Calu3 (cell line): Measurements from ENCODE around the gene ARHGEF16. TPM values are rescaled to one million over a fixed set of nuclear protein-coding genes. Genes with fewer than 3 reads are reported as not detected.

Experiments
- BruUV-seq: library from RNA; stranded (reverse); fragments of 400-500 nt; replicated peaks from 2 replicates; lab custom pipeline; 2021; lab: Mats Ljungman, UMichigan
- CTCF ChIA-PET: fragments of 300-600 bp; sonication (Branson Sonifier 250); formaldehyde crosslinking; loops from one replicate; lab custom pipeline; 2022; ENCODE audit warnings: antibody characterized with exemption; lab: Charles Lee
- DNase-seq: peaks from one replicate; pipeline ENCODE4 v3.0.0; 2022
- H3K27ac Mint-ChIP-seq: one replicate; pipeline ENCODE4 v1.8.0; 2022; ENCODE audit warnings: mixed read lengths; ENCODE audit not compliant: unreplicated experiment
- H3K27me3 Mint-ChIP-seq: one replicate; pipeline ENCODE4 v1.8.0; 2022; ENCODE audit warnings: mixed read lengths; ENCODE audit not compliant: unreplicated experiment
- H3K36me3 Mint-ChIP-seq: one replicate; pipeline ENCODE4 v1.8.0; 2022; ENCODE audit warnings: mild to moderate bottlenecking, moderate library complexity, mixed read lengths; ENCODE audit not compliant: insufficient read depth, unreplicated experiment
- H3K4me1 Mint-ChIP-seq: one replicate; pipeline ENCODE4 v1.8.0; 2022; ENCODE audit warnings: mild to moderate bottlenecking, low read depth, mixed read lengths; ENCODE audit not compliant: unreplicated experiment
- H3K4me3 Mint-ChIP-seq: one replicate; pipeline ENCODE4 v1.8.0; 2022; ENCODE audit warnings: mild to moderate bottlenecking, low read depth, moderate library complexity, mixed read lengths; ENCODE audit not compliant: unreplicated experiment
- H3K9me3 Mint-ChIP-seq: one replicate; pipeline ENCODE4 v1.8.0; 2022; ENCODE audit warnings: low read depth, mixed read lengths; ENCODE audit not compliant: unreplicated experiment
- intact Hi-C: fragments of 100-400 bp; cut with micrococcal nuclease; formaldehyde crosslinking; loops from one replicate; pipeline ENCODE4 v1.10.0; 2022; ENCODE audit not compliant: unreplicated experiment
- total RNA-seq: library from RNA; stranded (reverse); gene quantifications from 2 replicates; pipeline ENCODE4 v1.2.3, GENCODE V29; 2022
- TF ChIP-seq, protein P1 (sequence below): fragments of 200-600 bp; IDR thresholded peaks from one replicate; pipeline ENCODE4 v1.8.0; 2022; ENCODE audit warnings: antibody characterized with exemption; ENCODE audit not compliant: unreplicated experiment

The ARHGEF16 gene
- total RNA-seq, 1 experiment from 2014 or later: 24.2 TPM

DNA sequence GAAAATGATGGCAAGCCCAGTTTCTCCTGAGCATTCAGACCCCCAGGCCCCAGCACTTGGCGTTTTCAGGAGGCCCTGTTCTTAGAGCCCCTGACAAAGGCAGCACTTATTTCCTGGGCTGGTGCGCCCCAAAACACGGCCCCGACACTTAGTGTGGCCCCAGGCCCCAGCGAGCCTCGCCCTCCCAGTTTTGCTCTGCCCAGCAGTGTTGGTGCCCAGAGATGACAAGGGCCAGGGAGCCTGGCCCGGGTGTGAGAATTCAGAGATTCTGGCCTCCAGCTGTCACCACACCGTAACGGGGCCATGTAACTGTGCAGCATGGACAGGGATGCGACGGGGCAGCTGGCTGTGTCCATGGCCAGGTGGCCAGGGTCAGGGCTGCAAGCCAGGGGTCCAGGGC lies 18.0 kb upstream of the ARHGEF16 start:
- Mint-ChIP-seq H3K27me3 (peaks cover 85% of the 10 kb centered on the region), H3K27ac (no peak overlapping the region), H3K36me3 (peaks cover 6% of the 10 kb centered on the region), H3K4me1 (no peaks in the 10 kb centered on the region), H3K4me3 (no peak overlapping the region), H3K9me3 (no peaks in the 10 kb centered on the region)
- no TSS peak for BruUV-seq
- intact Hi-C loops: no loop called here
- CTCF ChIA-PET: no interaction called here
- TF ChIP-seq, protein P1, sequence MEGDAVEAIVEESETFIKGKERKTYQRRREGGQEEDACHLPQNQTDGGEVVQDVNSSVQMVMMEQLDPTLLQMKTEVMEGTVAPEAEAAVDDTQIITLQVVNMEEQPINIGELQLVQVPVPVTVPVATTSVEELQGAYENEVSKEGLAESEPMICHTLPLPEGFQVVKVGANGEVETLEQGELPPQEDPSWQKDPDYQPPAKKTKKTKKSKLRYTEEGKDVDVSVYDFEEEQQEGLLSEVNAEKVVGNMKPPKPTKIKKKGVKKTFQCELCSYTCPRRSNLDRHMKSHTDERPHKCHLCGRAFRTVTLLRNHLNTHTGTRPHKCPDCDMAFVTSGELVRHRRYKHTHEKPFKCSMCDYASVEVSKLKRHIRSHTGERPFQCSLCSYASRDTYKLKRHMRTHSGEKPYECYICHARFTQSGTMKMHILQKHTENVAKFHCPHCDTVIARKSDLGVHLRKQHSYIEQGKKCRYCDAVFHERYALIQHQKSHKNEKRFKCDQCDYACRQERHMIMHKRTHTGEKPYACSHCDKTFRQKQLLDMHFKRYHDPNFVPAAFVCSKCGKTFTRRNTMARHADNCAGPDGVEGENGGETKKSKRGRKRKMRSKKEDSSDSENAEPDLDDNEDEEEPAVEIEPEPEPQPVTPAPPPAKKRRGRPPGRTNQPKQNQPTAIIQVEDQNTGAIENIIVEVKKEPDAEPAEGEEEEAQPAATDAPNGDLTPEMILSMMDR: no peak
- no peak for DNase-seq

DNA sequence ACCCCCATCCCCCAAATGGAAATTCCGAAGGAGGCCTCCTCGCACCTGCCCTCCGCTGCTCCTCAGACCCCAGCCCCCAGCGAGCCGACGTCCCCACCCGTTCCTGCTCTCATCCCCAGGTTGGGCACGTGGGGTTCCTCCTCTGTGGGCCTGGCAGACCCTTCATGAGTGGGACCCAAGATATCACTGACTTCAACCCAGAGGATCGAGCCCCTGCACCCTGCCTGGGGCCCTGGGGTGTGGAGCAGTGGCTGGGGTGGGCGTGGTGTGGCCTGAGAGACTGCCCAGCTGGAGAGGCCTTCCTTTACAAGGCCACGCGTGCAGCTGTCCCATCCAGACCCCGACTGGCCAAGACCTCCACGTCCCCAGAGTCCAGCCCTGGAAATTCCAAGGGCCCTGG lies 17.6 kb upstream of the ARHGEF16 start:
- intact Hi-C loops: no loop called here
- Mint-ChIP-seq H3K27ac (no peak overlapping the region), H3K9me3 (no peaks in the 10 kb centered on the region), H3K36me3 (peaks cover 6% of the 10 kb centered on the region), H3K4me1 (no peaks in the 10 kb centered on the region), H3K27me3 (peaks cover 85% of the 10 kb centered on the region), H3K4me3 (no peak overlapping the region)
- no TSS peak for BruUV-seq
- no peak for DNase-seq
- CTCF ChIA-PET: interaction anchor here (0.5 kb wide), 1 partner anchor 149 kb away, joined by 5 read pairs; no protein-coding TSS in a partner anchor
- TF ChIP-seq, protein P1: no peak

DNA sequence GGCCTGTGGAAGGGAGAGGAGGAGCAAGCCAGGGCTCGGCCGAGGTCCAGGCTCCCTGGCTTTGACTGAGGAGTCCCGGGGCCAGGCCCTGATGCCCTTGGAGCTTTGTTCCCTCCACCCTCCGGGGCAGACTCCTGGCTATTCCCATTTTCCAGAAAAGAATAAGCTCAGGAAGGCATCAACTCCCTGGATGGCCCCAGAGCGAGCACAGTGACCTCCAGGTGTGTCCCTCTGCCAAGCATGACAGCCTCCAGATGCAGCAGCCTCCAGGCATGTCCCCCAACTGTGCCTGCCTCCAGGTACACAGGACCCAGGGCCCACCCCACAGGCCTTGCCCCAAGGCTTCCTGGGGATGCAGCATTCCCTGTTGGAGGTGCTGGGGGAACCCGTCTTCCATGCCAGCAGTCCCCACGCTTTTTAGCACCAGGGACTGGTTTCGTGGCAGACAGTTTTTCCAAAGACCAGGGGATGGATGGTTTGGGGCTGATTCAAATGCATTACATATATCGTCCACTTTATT lies 15.7 kb upstream of the ARHGEF16 start:
- H3K4me1 Mint-ChIP-seq: no peaks in the 10 kb centered on the region
- BruUV-seq: no TSS peak
- no peak overlapping the region for H3K27ac Mint-ChIP-seq
- DNase-seq: no peak
- H3K4me3 Mint-ChIP-seq: no peak overlapping the region
- intact Hi-C loops: no loop called here
- CTCF ChIA-PET: no interaction called here
- TF ChIP-seq, protein P1: no peak
- peaks cover 4% of the 10 kb centered on the region for H3K36me3 Mint-ChIP-seq
- no peaks in the 10 kb centered on the region for H3K9me3 Mint-ChIP-seq
- peaks cover 85% of the 10 kb centered on the region for H3K27me3 Mint-ChIP-seq

DNA sequence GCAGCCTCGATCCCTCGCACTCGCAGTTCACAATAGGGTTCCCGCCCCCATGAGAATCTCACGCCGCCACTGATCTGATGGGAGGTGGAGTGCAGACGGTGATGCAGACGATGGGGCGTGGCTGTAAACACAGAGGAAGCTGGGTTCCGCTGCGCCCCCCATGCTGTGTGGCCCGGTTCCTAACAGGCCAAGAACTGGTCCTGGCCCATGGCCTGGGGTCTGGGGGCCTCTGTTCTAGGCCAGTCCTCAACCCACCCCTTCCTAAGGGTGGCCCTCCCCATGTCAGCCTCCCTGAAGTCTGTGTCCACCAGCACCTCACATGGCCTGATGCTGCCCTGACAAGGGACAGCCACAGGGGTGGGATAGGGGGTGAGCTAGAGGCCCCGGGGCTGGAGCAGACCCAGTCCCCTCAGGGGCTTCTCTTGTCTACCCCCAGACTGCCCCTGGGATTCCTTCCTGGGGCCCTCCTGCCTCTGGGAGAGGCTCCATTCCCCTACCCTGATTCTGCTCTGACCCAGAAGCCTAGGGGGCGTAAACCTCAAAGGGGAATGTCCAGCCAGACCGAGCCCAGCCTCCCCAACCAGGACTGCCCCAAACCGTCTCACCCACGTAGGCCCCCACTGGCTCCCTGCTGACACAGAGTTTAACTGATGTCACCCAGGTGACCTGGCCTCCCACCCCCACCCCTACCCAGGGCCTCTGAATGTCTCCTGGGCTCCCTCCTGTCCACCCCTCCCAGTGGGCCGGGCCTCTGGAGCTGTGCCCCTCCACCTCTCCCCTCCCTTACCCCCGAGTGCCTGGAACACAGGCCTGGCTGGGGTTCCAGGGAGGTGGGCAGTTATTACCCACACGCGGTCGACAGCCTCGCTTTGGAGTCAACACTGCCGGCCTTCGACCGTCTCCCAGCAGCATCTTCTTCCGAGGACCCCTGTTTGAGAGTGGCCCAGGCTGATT lies 14.8 kb upstream of the ARHGEF16 start:
- DNase-seq: no peak
- CTCF ChIA-PET: no interaction called here
- Mint-ChIP-seq H3K9me3 (no peaks in the 10 kb centered on the region), H3K4me3 (no peak overlapping the region), H3K27ac (no peak overlapping the region), H3K27me3 (peaks cover 79% of the 10 kb centered on the region), H3K36me3 (no peaks in the 10 kb centered on the region), H3K4me1 (no peaks in the 10 kb centered on the region)
- no TSS peak for BruUV-seq
- intact Hi-C loops: no loop called here
- TF ChIP-seq, protein P1: no peak
